ENCODE results near the gene APEH.
A peak's percentile ranks its signal among the peaks of the same experiment; 100 is the strongest.

The APEH gene

DNA sequence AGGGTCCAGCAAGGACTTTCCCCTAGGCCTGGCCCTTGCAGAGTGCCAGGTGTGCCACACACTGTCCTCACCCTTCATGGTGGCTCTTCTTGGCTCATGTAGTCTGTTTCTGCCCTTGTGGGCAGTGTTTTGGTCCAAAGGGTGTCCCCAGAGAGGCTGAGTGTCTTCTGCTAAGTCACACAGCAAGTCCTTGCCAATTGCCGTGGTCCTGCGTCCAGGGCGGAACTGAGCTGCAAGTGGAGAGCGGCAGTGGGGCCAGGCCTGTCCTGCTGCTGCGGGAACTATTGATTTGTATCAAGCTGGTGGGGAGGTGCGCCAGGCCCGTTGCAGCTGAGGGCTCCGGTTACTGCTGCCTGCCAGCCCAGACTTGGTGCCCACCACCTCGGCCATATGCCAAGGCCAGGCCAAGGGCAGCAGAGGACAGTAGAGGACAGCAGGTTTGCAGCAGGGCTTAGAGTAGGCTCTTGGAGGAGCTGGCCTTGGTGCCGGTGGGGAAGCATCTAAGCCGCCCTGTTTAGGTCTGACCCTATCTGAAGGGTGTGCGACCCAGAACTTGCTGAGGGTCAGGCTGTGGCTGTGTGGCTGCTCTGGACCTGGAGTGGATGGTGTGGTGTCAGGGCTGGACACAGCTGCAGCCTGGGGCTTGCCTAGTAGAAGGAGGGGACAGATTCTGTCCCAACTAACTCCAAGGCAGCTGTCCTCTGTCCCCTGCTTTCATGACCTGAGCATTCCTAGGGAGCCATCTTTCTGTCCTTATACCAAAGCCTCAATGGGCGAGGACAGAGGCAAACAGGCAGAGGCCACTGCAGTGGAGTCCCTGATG, 40.8 kb downstream of the APEH start:
- DNase-seq (ENCODE audit: low spot score) = no peak

- no peak for DNase-seq (ENCODE audit: low spot score)
Observed at GRCh38 chr3:49715611-49716121, 41.5 kb downstream of the APEH start.

DNA sequence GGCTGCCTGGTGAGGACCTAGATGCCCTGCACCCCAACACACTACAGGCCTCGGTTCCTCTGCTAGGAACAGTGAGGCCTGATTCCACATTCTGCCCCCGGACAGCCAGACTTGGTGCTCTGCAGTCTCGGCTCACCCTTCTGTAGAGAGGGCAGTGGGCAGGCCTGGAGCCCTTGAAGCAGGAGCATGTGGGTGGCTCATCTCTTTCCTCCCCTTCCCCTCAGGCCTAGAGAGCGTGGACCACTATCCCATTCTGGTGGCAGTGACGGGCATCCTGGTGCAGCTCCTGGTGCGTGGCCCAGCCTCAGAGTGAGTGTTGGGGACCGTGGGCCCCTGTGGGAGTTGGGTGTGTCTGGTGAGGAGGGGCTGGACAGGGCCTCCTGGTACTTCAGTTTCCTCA, 42.0 kb downstream of the APEH start:
- no peak for DNase-seq (ENCODE audit: low spot score)

DNA sequence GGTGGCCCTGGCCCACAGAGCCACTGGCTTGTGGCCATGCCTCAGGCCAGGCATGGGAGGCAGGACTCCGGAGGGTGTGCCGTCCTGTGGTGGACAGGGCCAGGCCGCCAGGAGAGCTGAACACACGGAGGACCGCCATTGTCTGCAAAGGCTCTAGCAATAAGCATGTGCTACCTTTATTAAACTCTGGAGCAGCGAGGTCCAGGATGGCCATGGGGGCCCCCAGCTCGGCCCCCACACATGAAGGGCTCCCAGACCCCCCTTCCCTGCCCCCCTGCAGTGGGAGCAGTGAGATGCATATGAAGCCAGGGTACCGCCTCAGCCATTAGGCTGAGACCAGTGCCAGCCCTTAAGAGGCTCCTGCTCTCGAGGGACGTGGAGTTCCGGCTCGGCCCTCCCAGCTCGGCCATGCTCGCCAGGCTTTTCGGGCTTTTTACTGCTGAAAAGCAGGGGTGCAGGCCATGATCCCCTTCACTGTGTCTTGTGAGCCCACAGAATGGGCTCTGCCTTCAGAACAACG, 42.6 kb downstream of the APEH start:
- no peak for DNase-seq (ENCODE audit: low spot score)

- no peak for DNase-seq (ENCODE audit: low spot score)
Observed at GRCh38 chr3:49717211-49717958, 43.2 kb downstream of the APEH start.

DNA sequence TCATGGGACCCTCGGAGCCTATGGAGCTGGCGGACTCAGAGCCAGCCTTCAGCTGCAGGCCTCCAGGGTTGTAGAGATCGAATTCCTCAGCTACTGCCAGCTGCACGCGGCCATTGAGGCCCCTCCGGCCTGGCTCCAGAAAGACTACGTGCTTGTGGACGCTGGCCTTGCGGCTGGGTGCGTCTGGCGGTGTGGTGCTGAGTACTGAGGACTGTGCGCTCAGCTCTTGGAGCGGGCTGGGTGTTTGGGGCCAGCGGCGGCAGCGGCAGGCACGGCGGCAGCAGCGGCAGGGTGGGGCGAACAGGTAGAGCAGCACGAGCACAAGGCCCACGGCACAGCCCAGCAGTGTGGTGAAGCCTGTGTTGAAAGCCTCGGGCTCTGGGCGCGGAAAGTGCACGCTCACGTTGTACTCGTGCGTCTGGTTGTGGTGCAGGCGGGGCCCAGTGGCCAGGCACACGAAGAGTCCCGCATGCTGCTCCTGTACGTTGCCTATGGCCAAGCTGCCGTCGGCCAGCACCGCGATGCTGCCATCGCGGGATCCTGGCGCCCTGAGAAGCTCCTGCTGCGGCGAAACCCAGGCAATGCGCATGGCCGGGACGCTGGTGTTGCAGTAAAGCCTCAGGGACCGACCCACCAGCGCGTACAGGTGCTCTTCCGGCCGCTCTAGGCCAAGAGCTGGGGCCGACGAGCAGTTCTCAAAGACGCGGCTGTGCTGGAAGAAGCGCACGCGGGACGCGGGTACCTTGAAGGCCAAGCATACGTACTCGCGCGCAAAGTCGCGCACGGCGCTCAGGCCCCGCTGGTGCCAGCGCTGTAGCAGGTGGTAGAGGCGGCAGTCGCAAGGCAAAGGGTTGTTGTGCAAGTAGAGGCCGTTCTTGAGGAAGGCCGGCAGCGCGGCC, 44.1 kb downstream of the APEH start:
- no peak for DNase-seq (ENCODE audit: low spot score)

GRCh38 chr3:49718858-49719213, 44.7 kb downstream of the APEH start:
- DNase-seq (ENCODE audit: low spot score) = no peak

DNA sequence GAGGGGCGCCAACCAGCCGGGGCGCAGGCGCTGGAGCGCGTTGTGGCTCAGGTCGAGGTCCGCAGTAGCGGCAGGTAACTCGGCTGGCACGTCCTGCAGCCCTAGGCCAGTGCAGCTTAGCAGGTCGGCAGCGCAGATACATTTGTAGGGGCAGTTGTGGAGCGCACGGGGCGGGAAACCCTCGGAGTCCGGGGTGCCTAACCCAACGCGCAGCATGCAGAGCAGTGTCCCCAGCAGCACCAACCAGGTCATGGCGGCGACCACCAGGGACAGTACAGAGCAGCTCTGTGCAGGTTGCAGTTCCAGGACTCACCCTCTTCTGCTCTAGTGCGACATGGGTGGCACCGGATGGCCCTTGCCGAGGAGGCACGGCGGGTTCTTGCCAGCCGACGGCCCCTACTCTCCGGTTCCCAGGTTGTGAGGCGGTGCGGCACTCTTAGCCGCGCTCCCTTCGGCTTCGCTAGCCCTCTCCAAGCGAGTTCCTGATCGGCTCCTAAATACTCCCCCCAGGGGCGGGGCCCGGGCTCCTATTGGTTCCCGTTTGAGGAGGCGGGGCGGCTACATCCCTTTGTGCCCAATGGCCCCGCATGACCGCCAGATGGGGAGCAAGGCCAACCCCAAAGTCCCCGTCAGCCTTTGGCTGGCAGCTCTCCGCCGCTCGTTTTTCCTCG, 45.2 kb downstream of the APEH start, which contains the start of gene AMIGO3:
TSS of gene AMIGO3 (minus strand) at position 471 of the 671 bp plus-strand sequence. CDS start at position 252, 219 bp downstream.
- peak; percentile 97 for DNase-seq (ENCODE audit: low spot score)

DNA sequence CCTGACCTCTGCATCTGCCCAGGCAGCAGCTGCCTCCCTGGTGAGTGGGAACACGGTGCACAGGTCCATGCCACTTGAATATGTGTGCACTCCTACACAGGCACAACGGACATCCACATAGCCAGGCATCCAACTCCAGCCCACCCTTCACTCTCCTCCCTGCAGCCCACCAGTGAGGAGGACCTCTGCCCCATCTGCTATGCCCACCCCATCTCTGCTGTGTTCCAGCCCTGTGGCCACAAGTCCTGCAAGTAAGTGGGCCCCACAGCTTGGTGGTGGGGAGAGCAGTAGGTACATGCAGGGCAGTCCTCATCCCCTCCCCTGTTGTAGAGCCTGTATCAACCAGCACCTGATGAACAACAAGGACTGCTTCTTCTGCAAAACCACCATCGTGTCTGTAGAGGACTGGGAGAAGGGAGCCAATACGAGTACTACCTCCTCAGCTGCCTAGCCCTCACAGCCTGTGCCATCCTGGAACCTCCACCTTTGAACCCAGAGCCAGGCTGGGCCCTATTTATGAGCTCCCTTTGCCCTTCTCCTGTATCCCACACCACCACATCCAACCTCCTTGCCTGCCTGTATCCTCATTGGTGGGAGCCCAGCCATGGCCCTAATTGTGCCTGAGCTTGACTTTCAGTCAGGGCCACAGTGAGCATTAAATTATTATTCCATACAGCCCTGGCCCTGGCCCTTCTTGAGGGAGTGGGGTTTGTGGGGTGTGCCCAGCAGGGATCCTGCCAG, 46.9 kb downstream of the APEH start:
- DNase-seq (ENCODE audit: low spot score) = no peak

DNA sequence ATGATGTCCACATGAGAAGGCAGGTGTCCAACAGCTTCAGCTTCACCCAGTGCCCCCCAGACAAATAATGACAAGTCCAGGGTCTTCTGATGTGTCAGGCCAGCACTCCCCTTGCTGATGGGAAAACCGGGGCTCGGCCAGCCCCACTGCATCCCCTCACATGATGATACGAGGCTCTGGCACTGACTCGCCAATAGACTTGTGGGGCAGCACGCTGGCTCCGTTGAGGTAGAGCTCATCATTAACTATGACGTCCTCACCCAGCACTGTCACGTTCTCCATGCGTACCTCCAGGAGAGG, 47.4 kb downstream of the APEH start:
- no peak for DNase-seq (ENCODE audit: low spot score)

- DNase-seq (ENCODE audit: low spot score) = no peak
Observed at GRCh38 chr3:49721896-49722781, 48.0 kb downstream of the APEH start.

GRCh38 chr3:49722896-49723295, 48.7 kb downstream of the APEH start:
- DNase-seq (ENCODE audit: low spot score) = no peak

DNA sequence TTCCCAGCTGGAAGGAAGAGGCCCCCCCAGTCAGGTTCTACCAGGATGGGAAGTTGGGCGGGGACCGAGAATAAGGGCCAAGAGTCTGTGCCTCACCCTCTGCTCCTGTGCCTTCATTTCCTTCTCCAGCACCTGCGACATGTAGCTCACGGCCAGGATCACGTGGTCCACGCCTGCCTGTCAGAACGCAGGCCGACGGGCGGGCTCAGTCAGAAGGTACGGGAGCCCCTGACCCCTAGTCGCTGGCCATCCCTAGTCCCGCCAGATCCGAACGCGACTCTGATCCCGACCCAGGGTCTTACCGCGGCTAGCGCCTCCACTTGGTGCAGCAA, 49.1 kb downstream of the APEH start:
- DNase-seq (ENCODE audit: low spot score) = peak; percentile 50

DNA sequence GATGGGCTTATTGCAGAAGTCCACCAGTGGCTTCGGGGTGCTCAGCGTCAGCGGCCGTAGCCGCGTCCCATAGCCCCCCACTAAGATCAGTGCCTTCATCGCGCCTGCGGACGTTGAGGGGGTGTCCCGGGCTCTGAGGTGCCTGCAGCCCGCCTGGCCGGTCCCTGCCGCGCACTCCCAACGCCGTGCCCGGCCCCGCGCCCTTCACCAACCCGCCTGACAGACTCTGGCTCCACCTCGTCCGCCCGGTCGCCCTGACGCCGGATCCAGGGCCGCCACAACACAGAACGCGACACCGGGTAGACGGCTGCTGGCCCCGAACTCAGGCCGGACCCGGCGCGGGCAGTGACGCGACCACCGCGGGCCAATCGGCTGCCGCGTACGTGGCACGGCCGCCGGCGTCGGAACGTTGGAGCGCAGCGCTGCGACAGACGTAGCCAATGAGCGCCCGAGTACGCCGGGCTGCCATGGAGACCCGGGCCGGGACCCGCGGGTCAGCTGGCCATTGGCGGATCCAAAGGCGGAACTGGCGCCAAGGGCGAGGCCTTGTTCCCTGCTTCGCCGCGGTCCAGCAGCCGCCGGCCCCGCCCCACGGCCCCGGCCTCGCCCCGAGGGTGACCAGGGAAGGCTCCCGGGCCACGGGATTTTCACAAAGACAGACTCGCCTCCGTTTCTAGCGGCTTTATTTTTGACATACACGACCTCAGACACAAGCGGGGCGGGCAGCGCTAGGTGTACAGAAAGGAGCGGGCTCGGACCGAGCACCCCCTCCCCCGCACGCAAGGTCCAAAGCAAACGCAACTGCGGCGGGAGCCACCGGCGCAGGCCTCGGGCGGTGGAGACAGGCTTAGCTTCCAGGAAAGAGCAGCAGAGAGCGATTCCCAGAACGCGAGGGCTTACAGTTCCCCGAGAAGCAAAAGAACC, 49.7 kb downstream of the APEH start, which contains the start of gene GMPPB:
TSS of gene GMPPB (minus strand) at position 324 of the 924 bp plus-strand sequence. CDS start at position 99, 225 bp downstream.
- DNase-seq (ENCODE audit: low spot score) = peak; percentile 98

- no peak for DNase-seq (ENCODE audit: low spot score)
Observed at GRCh38 chr3:49724586-49724985, 50.4 kb downstream of the APEH start.

DNA sequence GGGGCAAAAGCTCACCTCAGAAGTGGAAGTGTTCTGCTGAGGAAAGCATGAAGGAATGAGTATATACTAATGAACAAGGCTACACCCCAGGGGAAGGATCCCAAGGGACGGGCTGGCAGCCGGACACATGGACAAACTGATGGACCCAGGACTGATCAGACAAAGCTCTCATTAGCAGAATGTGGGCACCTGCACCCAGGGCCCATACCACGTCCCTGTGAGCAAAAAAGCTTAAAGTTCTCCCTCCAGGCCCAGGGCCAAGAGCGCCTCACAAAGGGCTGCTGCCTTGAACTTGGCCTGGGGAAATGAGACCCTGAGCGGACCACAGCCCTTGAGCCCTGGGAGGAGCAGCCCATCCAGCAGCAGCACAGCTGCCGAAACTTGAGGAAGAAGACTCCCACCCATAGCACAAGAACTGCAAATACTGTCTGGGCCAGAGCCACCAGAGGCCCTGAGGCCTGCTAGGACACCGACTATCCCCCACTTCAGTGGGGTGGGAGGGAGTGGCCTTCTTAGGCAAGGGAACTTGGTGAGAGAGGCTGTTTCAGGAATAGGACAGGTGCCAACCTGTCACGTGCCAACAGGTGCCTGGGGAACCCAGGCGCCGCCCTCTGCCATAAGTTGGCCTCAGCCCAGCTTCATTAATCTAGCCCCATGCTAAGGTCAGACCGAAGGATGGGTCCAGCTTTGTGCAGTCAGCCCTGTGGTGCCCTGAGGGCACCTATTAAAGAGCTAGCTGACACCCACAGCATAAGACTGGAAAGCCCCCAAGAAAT, 51.9 kb downstream of the APEH start:
- no peak for DNase-seq (ENCODE audit: low spot score)

- DNase-seq (ENCODE audit: low spot score) = no peak
Observed at GRCh38 chr3:49727154-49727923, 53.2 kb downstream of the APEH start.

Measured in iPS-NIHi11 (cell line).